Nephron (organoid): ENCODE data around the gene CALN1.

ENCODE experiments used
- H3K27ac Mint-ChIP-seq, 3 experiments: 2 replicates each; pipeline ENCODE4 v1.8.0; 2020; ENCODE audit warnings: mixed read lengths in 3 of 3, mild to moderate bottlenecking in 2 of 3, moderate library complexity in 1 of 3
- H3K27me3 Mint-ChIP-seq: 2 replicates; pipeline ENCODE4 v1.8.0; 2021; ENCODE audit warnings: low read depth, mild to moderate bottlenecking, moderate library complexity, mixed read lengths
- H3K36me3 Mint-ChIP-seq: 2 replicates; pipeline ENCODE4 v1.8.0; 2020; ENCODE audit warnings: low read depth, mixed read lengths
- H3K4me1 Mint-ChIP-seq: 2 replicates; pipeline ENCODE4 v1.8.0; 2020; ENCODE audit warnings: mixed read lengths
- H3K4me3 Mint-ChIP-seq, 3 experiments: 2 replicates each; pipeline ENCODE4 v1.8.0; 2020; ENCODE audit warnings: mild to moderate bottlenecking in 3 of 3, mixed read lengths in 3 of 3, moderate library complexity in 2 of 3
- H3K9me3 Mint-ChIP-seq: 2 replicates; pipeline ENCODE4 v1.8.0; 2020; ENCODE audit warnings: mixed read lengths
- CTCF ChIP-seq, 3 experiments: fragments of 200-600 bp; sonication (generic); IDR thresholded peaks; one replicate each; pipeline ENCODE4 v1.5.0; 2021; ENCODE audit warnings: antibody characterized with exemption in 3 of 3; ENCODE audit not compliant: unreplicated experiment in 3 of 3

Gene CALN1

GRCh38 chr7:72040641-72041040 is 371.5 kb downstream of the CALN1 start:
- Mint-ChIP-seq H3K27me3 (peaks cover 4% of the 10 kb centered on the region), H3K27ac (no peak overlapping the region), H3K9me3 (peaks cover 19% of the 10 kb centered on the region), H3K36me3 (no peaks in the 10 kb centered on the region), H3K4me1 (no peaks in the 10 kb centered on the region), H3K4me3 (no peak overlapping the region)
- TF ChIP-seq CTCF (IDR thresholded peaks at IDR 0.05; ENCODE audit: unreplicated experiment in 3 of 3), result no peak

- H3K4me3 Mint-ChIP-seq, result no peak overlapping the region
- no peaks in the 10 kb centered on the region for H3K36me3 Mint-ChIP-seq
- peaks cover 20% of the 10 kb centered on the region for H3K9me3 Mint-ChIP-seq
- no peak for TF ChIP-seq CTCF (IDR thresholded peaks at IDR 0.05; ENCODE audit: unreplicated experiment in 3 of 3)
- peaks cover 4% of the 10 kb centered on the region for H3K27me3 Mint-ChIP-seq
- no peaks in the 10 kb centered on the region for H3K4me1 Mint-ChIP-seq
- no peak overlapping the region for H3K27ac Mint-ChIP-seq
Measured at GRCh38 chr7:72039460-72039859, 372.7 kb downstream of the CALN1 start.

GRCh38 chr7:72038022-72038732 is 374.0 kb downstream of the CALN1 start:
- TF ChIP-seq CTCF (IDR thresholded peaks at IDR 0.05; ENCODE audit: unreplicated experiment in 3 of 3), result no peak
- H3K9me3 Mint-ChIP-seq, result peaks cover 24% of the 10 kb centered on the region
- H3K27me3 Mint-ChIP-seq, result peaks cover 3% of the 10 kb centered on the region
- no peaks in the 10 kb centered on the region for H3K4me1 Mint-ChIP-seq
- H3K27ac Mint-ChIP-seq, result no peak overlapping the region
- H3K4me3 Mint-ChIP-seq, result no peak overlapping the region
- no peaks in the 10 kb centered on the region for H3K36me3 Mint-ChIP-seq

GRCh38 chr7:72037516-72037915 is 374.6 kb downstream of the CALN1 start:
- Mint-ChIP-seq H3K9me3 (peaks cover 22% of the 10 kb centered on the region), H3K36me3 (no peaks in the 10 kb centered on the region)

GRCh38 chr7:72035266-72035665 is 376.9 kb downstream of the CALN1 start:
- Mint-ChIP-seq H3K4me3 (no peak overlapping the region), H3K9me3 (peaks cover 19% of the 10 kb centered on the region), H3K27me3 (peaks cover 3% of the 10 kb centered on the region)

More at GRCh38 chr7:72037516-72037915, 374.6 kb downstream of the CALN1 start:
- Mint-ChIP-seq H3K27ac (no peak overlapping the region), H3K4me3 (no peak overlapping the region), H3K27me3 (peaks cover 3% of the 10 kb centered on the region), H3K4me1 (no peaks in the 10 kb centered on the region)
- no peak for TF ChIP-seq CTCF (IDR thresholded peaks at IDR 0.05; ENCODE audit: unreplicated experiment in 3 of 3)

More at GRCh38 chr7:72035266-72035665, 376.9 kb downstream of the CALN1 start:
- Mint-ChIP-seq H3K27ac (no peak overlapping the region), H3K4me1 (no peaks in the 10 kb centered on the region), H3K36me3 (no peaks in the 10 kb centered on the region)
- no peak for TF ChIP-seq CTCF (IDR thresholded peaks at IDR 0.05; ENCODE audit: unreplicated experiment in 3 of 3)
